Colonic mucosa (tissue), 4 donors: Measurements from ENCODE around the gene RASGRF2. TPM values are rescaled to one million over a fixed set of nuclear protein-coding genes. Genes with fewer than 3 reads are reported as not detected.
"Not testable (repeated sequence)": the region's sequence is repeated elsewhere in the genome, so short reads cannot be mapped to it uniquely, and the experiment has no call there.

Experiments
- DNase-seq: peaks from one replicate; pipeline ENCODE4 v3.0.0-alpha.2; 2020
- H3K27ac ChIP-seq: fragments of 200-600 bp; one replicate; pipeline ENCODE4 v1.8.0; 2021
- H3K27me3 ChIP-seq: fragments of 200-600 bp; one replicate; pipeline ENCODE4 v1.8.0; 2021
- H3K36me3 ChIP-seq: fragments of 200-600 bp; one replicate; pipeline ENCODE4 v1.8.0; 2021
- H3K4me1 ChIP-seq: fragments of 200-600 bp; one replicate; pipeline ENCODE4 v1.8.0; 2021; ENCODE audit warnings: mild to moderate bottlenecking
- H3K4me3 ChIP-seq: fragments of 200-600 bp; one replicate; pipeline ENCODE4 v1.8.0; 2021
- H3K9ac ChIP-seq, 2 donors: one replicate each; pipeline ENCODE4 v1.7.0; 2013; ENCODE audit warnings: control low read depth in 2 of 2, low read depth in 2 of 2, low read length in 2 of 2
- H3K9me3 ChIP-seq: fragments of 200-600 bp; one replicate; pipeline ENCODE4 v1.8.0; 2021
- CTCF ChIP-seq: fragments of 200-600 bp; IDR thresholded peaks from one replicate; pipeline ENCODE4 v1.8.0; 2022; ENCODE audit warnings: antibody characterized with exemption, mild to moderate bottlenecking
- intact Hi-C: fragments of 100-400 bp; cut with DNase I; formaldehyde crosslinking; loops from one replicate; pipeline ENCODE4 v1.14.1; 2022
- total RNA-seq, 2 donors: library from RNA; stranded (reverse); fragmentation: NEBNext Ultra II Directional in 1 of 2; extraction: Animal tissue kit (Norgen Biotek cat#: 25700) in 1 of 2; gene quantifications; one replicate each; pipeline ENCODE4 v1.2.1, GENCODE V29; 2021
- donor health status: healthy.
- donor health status: DM: no; HTN: no; CAD: no.
- donor health status: DM: no; HTN: no; CAD: no.

The RASGRF2 gene
- total RNA-seq, 2 donors from 2014 or later, result 2.8 to 3.5 TPM

- intact Hi-C loops, result no loop called here
- H3K27ac ChIP-seq, result no peak overlapping the region
- H3K9me3 ChIP-seq, result no peaks in the 10 kb centered on the region
- no peaks in the 10 kb centered on the region for H3K4me1 ChIP-seq
- H3K27me3 ChIP-seq, result no peaks in the 10 kb centered on the region
- H3K4me3 ChIP-seq, result no peak overlapping the region
- H3K9ac ChIP-seq, result no peak overlapping the region
- no peak for DNase-seq
- H3K36me3 ChIP-seq, result no peaks in the 10 kb centered on the region
- TF ChIP-seq CTCF, result no peak
These were observed 294.9 kb downstream of the RASGRF2 start for GRCh38 chr5:81254886-81255559.

- no peak overlapping the region for H3K9ac ChIP-seq
- TF ChIP-seq CTCF, result no peak
- H3K27ac ChIP-seq, result no peak overlapping the region
- H3K9me3 ChIP-seq, result no peaks in the 10 kb centered on the region
- no peaks in the 10 kb centered on the region for H3K27me3 ChIP-seq
- H3K4me3 ChIP-seq, result no peak overlapping the region
- H3K36me3 ChIP-seq, result no peaks in the 10 kb centered on the region
- intact Hi-C loops, result no loop called here
- no peaks in the 10 kb centered on the region for H3K4me1 ChIP-seq
- no peak for DNase-seq
These were observed 296.6 kb downstream of the RASGRF2 start for GRCh38 chr5:81256766-81257165.

GRCh38 chr5:81262796-81263195 lies 302.6 kb downstream of the RASGRF2 start:
- DNase-seq, H3K27ac ChIP-seq, H3K4me3 ChIP-seq, H3K9ac ChIP-seq, H3K9me3 ChIP-seq, intact Hi-C loops, H3K36me3 ChIP-seq, H3K27me3 ChIP-seq, H3K4me1 ChIP-seq: not testable (repeated sequence)

GRCh38 chr5:81265101-81265500 lies 304.9 kb downstream of the RASGRF2 start:
- Histone ChIP-seq H3K36me3 (no peaks in the 10 kb centered on the region), H3K4me1 (no peaks in the 10 kb centered on the region), H3K9ac (no peak overlapping the region), H3K4me3 (no peak overlapping the region), H3K27ac (no peak overlapping the region), H3K27me3 (no peaks in the 10 kb centered on the region), H3K9me3 (no peaks in the 10 kb centered on the region)
- no peak for TF ChIP-seq CTCF
- DNase-seq, result no peak
- intact Hi-C loops, result no loop called here

- Histone ChIP-seq H3K27ac (no peak overlapping the region), H3K4me3 (no peak overlapping the region), H3K9ac (no peak overlapping the region)
These were observed 308.5 kb downstream of the RASGRF2 start for GRCh38 chr5:81268521-81269196.

More at GRCh38 chr5:81268521-81269196, 308.5 kb downstream of the RASGRF2 start:
- H3K36me3 ChIP-seq, result no peaks in the 10 kb centered on the region
- H3K4me1 ChIP-seq, result no peaks in the 10 kb centered on the region
- TF ChIP-seq CTCF, result no peak
- H3K27me3 ChIP-seq, result no peaks in the 10 kb centered on the region
- DNase-seq, result no peak
- intact Hi-C loops, result no loop called here
- no peaks in the 10 kb centered on the region for H3K9me3 ChIP-seq
